ENCODE data around the gene GDF11. TPM values are rescaled to one million over a fixed set of nuclear protein-coding genes. Genes with fewer than 3 reads are reported as not detected.

Gene GDF11
- total and polyA plus RNA-seq, 2 of the 8 experiments (the other 6 are each of a cell fraction or from before 2014, with no cell fraction given): 12.1 to 15.1 TPM

- H4K20me1 ChIP-seq (replicated peaks in 1 of 2; ENCODE audit: control insufficient read depth in 1 of 2, insufficient read depth in 2 of 2, low read length in 2 of 2): peaks cover 2 to 6% of the 10 kb centered on the region in 2 experiments
- H3K4me3 ChIP-seq (ENCODE audit: extremely low read depth in 1 of 4, insufficient read depth in 2 of 4, low read depth in 3 of 4, low read length in 4 of 4): no peak overlapping the region
- ChIA-PET CTCF (ENCODE audit: partially characterized antibody) (interaction anchor here (0.6 to 11.1 kb wide), 18 partner anchors 10 to 304 kb away, joined by 3 to 229 read pairs (median 5); partner anchors contain the start of genes BLOC1S1, ITGA7, ORMDL2 and SARNP), POLR2A (ENCODE audit: partially characterized antibody) (interaction anchor here (0.9 to 4.4 kb wide), 10 partner anchors 8 to 105 kb away, joined by 3 to 29 read pairs (median 5); partner anchors contain the start of genes BLOC1S1, GDF11, ITGA7 and ORMDL2)
- peaks cover 5% of the 10 kb centered on the region; the same call in 1 of the 2 replicates for H3K79me1 ChIP-seq (ENCODE audit: low read depth, low read length)
- H3K79me2 ChIP-seq (ENCODE audit: control insufficient read depth in 1 of 2, insufficient read depth in 2 of 2, low read length in 2 of 2): peaks cover 0 to 17% of the 10 kb centered on the region in 2 experiments; a peak in 2 of 4 replicates
- H3K56ac ChIP-seq (replicated peaks; ENCODE audit: insufficient read length, low read depth, low read length): no peak overlapping the region
- no peak overlapping the region for H2BK15ac ChIP-seq (ENCODE audit: low read length)
- H3K27me3 ChIP-seq (replicated peaks in 1 of 4; ENCODE audit: control insufficient read depth in 3 of 4, extremely low read depth in 1 of 4, insufficient read depth in 3 of 4, low read length in 3 of 4): no peaks in the 10 kb centered on the region
- H3K9me3 ChIP-seq (ENCODE audit: insufficient read depth in 2 of 2, low read depth in 1 of 2, low read length in 1 of 2): no peaks in the 10 kb centered on the region
- no peak overlapping the region for H2AFZ ChIP-seq (ENCODE audit: low read length)
- no peak overlapping the region for H4K5ac ChIP-seq (ENCODE audit: insufficient read length, low read depth, low read length)
- WGBS, 2 experiments (ENCODE audit: extremely low coverage in 1 of 2, insufficient coverage in 1 of 2, insufficient read length in 1 of 2, insufficient replicate concordance in 2 of 2, low coverage in 1 of 2, low lambda C conversion rate in 2 of 2, missing lambda C conversion rate in 1 of 2): 100% methylated on average over 3 of the region's 3 CpGs; no CpG with 5 or more reads in 1 of the 2 experiments
- TF ChIP-seq ZNF274 (IDR thresholded peaks at IDR 0.05; ENCODE audit: borderline replicate concordance, extremely low read depth, low read length) (no peak), HDAC2 (IDR thresholded peaks at IDR 0.05; ENCODE audit: borderline replicate concordance in 1 of 2, low read depth in 2 of 2, low read length in 2 of 2) (no peak), BRCA1 (IDR thresholded peaks at IDR 0.05; ENCODE audit: low read depth, low read length) (no peak), POLR2AphosphoS5 (IDR thresholded peaks at IDR 0.05; ENCODE audit: low read depth, low read length) (no peak), CHD1 (IDR thresholded peaks at IDR 0.05; ENCODE audit: low read depth, low read length) (no peak), SP2 (IDR thresholded peaks at IDR 0.05; ENCODE audit: low read length) (no peak), RFX5 (IDR thresholded peaks at IDR 0.05; ENCODE audit: borderline replicate concordance, low read depth, low read length) (no peak), KDM5A (IDR thresholded peaks at IDR 0.05; ENCODE audit: low read length) (no peak), ASH2L (IDR thresholded peaks at IDR 0.05; ENCODE audit: low read length) (no peak), POLR2A (IDR thresholded peaks at IDR 0.05; ENCODE audit: control extremely low read depth in 1 of 2, low read depth in 2 of 2, low read length in 2 of 2) (no peak), EZH2 (IDR thresholded peaks at IDR 0.05; ENCODE audit: low read depth, low read length, severe bottlenecking) (no peak), POU5F1 (IDR thresholded peaks at IDR 0.05; ENCODE audit: low read depth, low read length) (no peak), KDM1A (IDR thresholded peaks at IDR 0.05; ENCODE audit: borderline replicate concordance, low read length) (no peak), PHF8 (conservative IDR thresholded peaks at IDR 0.05; ENCODE audit: low read depth, low read length) (no peak), HDAC6 (IDR thresholded peaks at IDR 0.05; ENCODE audit: low read depth, low read length) (no peak)
- H3K4me1 ChIP-seq (replicated peaks in 1 of 4; ENCODE audit: control insufficient read depth in 3 of 4, insufficient read depth in 4 of 4, low read length in 3 of 4): peaks cover 0 to 14% (median 10%) of the 10 kb centered on the region in 4 experiments; a peak in 6 of 7 replicates
- H2BK12ac ChIP-seq (ENCODE audit: low read depth, low read length): no peak overlapping the region
- no peak overlapping the region for H3K14ac ChIP-seq (ENCODE audit: insufficient read length)
- no peak overlapping the region for H3K4me2 ChIP-seq (ENCODE audit: insufficient read depth in 1 of 2, low read depth in 2 of 2, low read length in 2 of 2)
- H2AK5ac ChIP-seq (ENCODE audit: low read depth, low read length): no peak overlapping the region
- H3K27ac ChIP-seq (ENCODE audit: low read depth, low read length): no peak overlapping the region
- H2BK20ac ChIP-seq (ENCODE audit: low read length): no peak overlapping the region
- H3K23ac ChIP-seq (ENCODE audit: insufficient read length): no peak overlapping the region
- H2BK5ac ChIP-seq (ENCODE audit: low read depth, low read length): no peak overlapping the region
- no peak overlapping the region for H2BK120ac ChIP-seq (replicated peaks; ENCODE audit: low read depth, low read length)
- FAIRE-seq: no peak
- H3K9ac ChIP-seq (replicated peaks in 1 of 4; ENCODE audit: extremely low read depth in 1 of 4, low read depth in 3 of 4, low read length in 3 of 4): no peak overlapping the region
- no peak overlapping the region for H3K18ac ChIP-seq (ENCODE audit: extremely low read depth, low read length)
- no peak overlapping the region for H4K8ac ChIP-seq (ENCODE audit: extremely low read depth, insufficient read depth, low read length)
- no peak for DNase-seq (ENCODE audit: low read depth in 1 of 2, low spot score in 2 of 2)
- H3K36me3 ChIP-seq (ENCODE audit: control insufficient read depth in 2 of 4, insufficient read depth in 4 of 4, low read length in 3 of 4): peaks cover 6 to 29% (median 15%) of the 10 kb centered on the region in 4 experiments; a peak in 5 of 8 replicates
- H3K23me2 ChIP-seq (ENCODE audit: low read depth, low read length): peaks cover 15% of the 10 kb centered on the region
- H4K91ac ChIP-seq (replicated peaks; ENCODE audit: insufficient read length, low read length): no peak overlapping the region
- no peak overlapping the region for H3K4ac ChIP-seq (replicated peaks; ENCODE audit: insufficient read length, low read depth, low read length)
Observed at GRCh38 chr12:55725556-55725955, 17.4 kb upstream of the GDF11 start.

Data from H1 (cell line).